OCI-LY1 (cell line): ENCODE data around the gene HOXD9.

ENCODE experiments used
- H2AFZ ChIP-seq: fragments of 200-600 bp; sonication (generic), shearing (Covaris generic); 2 replicates; pipeline ENCODE4 v1.6.0; 2014; ENCODE audit warnings: antibody characterized with exemption, mild to moderate bottlenecking, low read length
- H3F3A ChIP-seq: fragments of 200-600 bp; sonication (generic), shearing (Covaris generic); 2 replicates; pipeline ENCODE4 v1.6.0; 2014; ENCODE audit warnings: mild to moderate bottlenecking, antibody characterized with exemption, low read length, moderate library complexity; ENCODE audit not compliant: insufficient read depth
- H3K27ac ChIP-seq: fragments of 200-600 bp; sonication (generic); 2 replicates; pipeline ENCODE4 v1.5.1; 2014; ENCODE audit warnings: low read length, mixed run types, mild to moderate bottlenecking, low read depth; ENCODE audit not compliant: poor library complexity, severe bottlenecking
- H3K27me3 ChIP-seq: fragments of 200-600 bp; sonication (generic); 2 replicates; pipeline ENCODE4 v1.6.0; 2014; ENCODE audit warnings: antibody characterized with exemption, mild to moderate bottlenecking, low read length, moderate library complexity; ENCODE audit not compliant: insufficient read depth
- H3K36me3 ChIP-seq: fragments of 200-600 bp; sonication (generic); 2 replicates; pipeline ENCODE4 v1.6.1; 2014; ENCODE audit warnings: mild to moderate bottlenecking, antibody characterized with exemption, low read length, moderate library complexity, mixed read lengths; ENCODE audit not compliant: insufficient read depth
- H3K4me1 ChIP-seq: fragments of 200-600 bp; sonication (generic); 2 replicates; pipeline ENCODE4 v1.5.1; 2014; ENCODE audit warnings: mild to moderate bottlenecking, low read length, moderate library complexity; ENCODE audit not compliant: insufficient read depth, severe bottlenecking
- H3K4me2 ChIP-seq: fragments of 200-600 bp; sonication (generic), shearing (Covaris generic); 2 replicates; pipeline ENCODE4 v1.6.1; 2014; ENCODE audit warnings: low read length
- H3K4me3 ChIP-seq: fragments of 200-600 bp; sonication (generic); 2 replicates; pipeline ENCODE4 v1.5.1; 2014; ENCODE audit warnings: low read length, low read depth, mild to moderate bottlenecking, mixed read lengths; ENCODE audit not compliant: poor library complexity, severe bottlenecking
- H3K79me2 ChIP-seq: fragments of 200-600 bp; shearing (Covaris generic); 2 replicates; pipeline ENCODE4 v1.6.1; 2016; ENCODE audit warnings: mixed run types, low read length, mixed read lengths; ENCODE audit not compliant: insufficient read depth
- H3K9ac ChIP-seq: fragments of 200-600 bp; sonication (generic), shearing (Covaris generic); 2 replicates; pipeline ENCODE4 v1.6.1; 2014; ENCODE audit warnings: mild to moderate bottlenecking, low read length, mixed read lengths
- H3K9me2 ChIP-seq: fragments of 200-600 bp; sonication (generic), shearing (Covaris generic); 2 replicates; pipeline ENCODE4 v1.6.1; 2014; ENCODE audit warnings: low read depth, mild to moderate bottlenecking, low read length, mixed read lengths
- H3K9me3 ChIP-seq: fragments of 200-600 bp; shearing (Covaris generic); 2 replicates; pipeline ENCODE4 v1.6.1; 2014; ENCODE audit warnings: low read length, mixed read lengths
- H4K20me1 ChIP-seq: fragments of 200-600 bp; sonication (generic), shearing (Covaris generic); 2 replicates; pipeline ENCODE4 v1.6.0; 2016; ENCODE audit warnings: mild to moderate bottlenecking, low read length; ENCODE audit not compliant: insufficient read depth
- CTCF ChIP-seq: fragments of 200-600 bp; sonication (generic), shearing (Covaris generic); IDR thresholded peaks from 2 replicates; pipeline ENCODE4 v1.5.1; 2017; ENCODE audit warnings: mild to moderate bottlenecking, antibody characterized with exemption, low read length, moderate library complexity, mixed read lengths
- EZH2 ChIP-seq: fragments of 200-600 bp; sonication (generic), shearing (Covaris generic); IDR thresholded peaks from 2 replicates; pipeline ENCODE4 v1.8.0; 2017; ENCODE audit warnings: borderline replicate concordance, mixed run types, mild to moderate bottlenecking, antibody characterized with exemption, low read length, moderate library complexity, mixed read lengths

The HOXD9 gene

GRCh38 chr2:176151442-176152287 is 29.1 kb downstream of the HOXD9 start, which contains the start of gene HOXD4:
HOXD4 (plus strand) TSS chr2:176151550; CDS start chr2:176151634, 84 bp downstream.
- no peaks in the 10 kb centered on the region for H3K36me3 ChIP-seq
- no peak within 1 kb of the TSS for H3K4me2 ChIP-seq
- H3K9me2 ChIP-seq: no peaks in the 10 kb centered on the region
- no peaks in the 10 kb centered on the region for H4K20me1 ChIP-seq
- H3K9ac ChIP-seq: no peak within 1 kb of the TSS
- no peak within 1 kb of the TSS for H2AFZ ChIP-seq
- no peaks in the 10 kb centered on the region for H3K79me2 ChIP-seq
- H3K9me3 ChIP-seq: no peaks in the 10 kb centered on the region
- H3K4me1 ChIP-seq: no peaks in the 10 kb centered on the region
- no peak within 1 kb of the TSS for H3K4me3 ChIP-seq
- TF ChIP-seq CTCF: no peak
- no peak for TF ChIP-seq EZH2
- no peaks in the 10 kb centered on the region for H3F3A ChIP-seq
- H3K27me3 ChIP-seq: no peaks in the 10 kb centered on the region
- H3K27ac ChIP-seq: no peak within 1 kb of the TSS

DNA sequence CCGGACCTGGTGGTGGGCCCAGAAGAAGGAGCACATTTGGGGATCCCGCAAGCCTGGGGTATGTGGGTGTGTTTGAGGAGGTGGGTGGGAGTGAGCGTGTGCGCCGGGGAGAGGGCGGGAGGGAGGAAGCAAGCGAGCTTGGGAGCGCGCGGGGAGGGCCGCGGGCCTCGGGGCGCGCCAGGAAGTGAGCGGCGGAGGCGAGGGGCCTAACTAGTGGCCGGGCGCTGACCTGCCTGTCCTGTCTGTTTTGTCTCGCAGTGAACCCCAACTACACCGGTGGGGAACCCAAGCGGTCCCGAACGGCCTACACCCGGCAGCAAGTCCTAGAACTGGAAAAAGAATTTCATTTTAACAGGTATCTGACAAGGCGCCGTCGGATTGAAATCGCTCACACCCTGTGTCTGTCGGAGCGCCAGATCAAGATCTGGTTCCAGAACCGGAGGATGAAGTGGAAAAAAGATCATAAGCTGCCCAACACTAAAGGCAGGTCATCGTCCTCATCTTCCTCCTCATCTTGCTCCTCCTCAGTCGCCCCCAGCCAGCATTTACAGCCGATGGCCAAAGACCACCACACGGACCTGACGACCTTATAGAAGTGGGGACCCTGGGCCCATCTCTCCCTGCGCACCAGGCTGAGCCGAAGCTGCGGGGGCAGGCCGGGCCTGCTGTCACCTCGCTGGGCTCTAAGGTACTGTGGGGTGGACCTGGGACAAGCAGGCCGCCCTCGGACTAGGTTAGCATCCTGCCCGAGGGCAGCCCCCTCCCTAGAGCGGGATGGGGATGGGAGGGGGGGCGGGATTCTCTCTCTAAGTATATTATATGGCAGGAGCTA is 30.0 kb downstream of the HOXD9 start:
- H3K9me3 ChIP-seq: no peaks in the 10 kb centered on the region
- H3K4me1 ChIP-seq: no peaks in the 10 kb centered on the region
- no peak overlapping the region for H3K27ac ChIP-seq
- no peaks in the 10 kb centered on the region for H3K27me3 ChIP-seq
- no peaks in the 10 kb centered on the region for H3K36me3 ChIP-seq
- H3F3A ChIP-seq: no peaks in the 10 kb centered on the region
- no peaks in the 10 kb centered on the region for H3K79me2 ChIP-seq
- H4K20me1 ChIP-seq: no peaks in the 10 kb centered on the region
- no peak overlapping the region for H3K9ac ChIP-seq
- H3K4me2 ChIP-seq: no peak overlapping the region
- no peak overlapping the region for H2AFZ ChIP-seq
- H3K4me3 ChIP-seq: no peak overlapping the region
- no peaks in the 10 kb centered on the region for H3K9me2 ChIP-seq
- no peak for TF ChIP-seq CTCF
- no peak for TF ChIP-seq EZH2

- TF ChIP-seq CTCF (no peak), EZH2 (no peak)
- Histone ChIP-seq H3K9me3 (no peaks in the 10 kb centered on the region), H3K4me3 (no peak overlapping the region), H3F3A (no peaks in the 10 kb centered on the region), H4K20me1 (no peaks in the 10 kb centered on the region), H3K4me1 (no peaks in the 10 kb centered on the region), H3K36me3 (no peaks in the 10 kb centered on the region), H3K27me3 (no peaks in the 10 kb centered on the region), H3K79me2 (no peaks in the 10 kb centered on the region), H2AFZ (no peak overlapping the region), H3K4me2 (no peak overlapping the region), H3K27ac (no peak overlapping the region), H3K9me2 (no peaks in the 10 kb centered on the region), H3K9ac (no peak overlapping the region)
Measured at GRCh38 chr2:176154576-176155252, 32.2 kb downstream of the HOXD9 start.
